Amygdala (tissue), 56 donors: ENCODE measurements around the gene EFEMP1.

Experiments
- DNase-seq, 56 donors: peaks; one replicate each; lab custom pipeline; 2025; lab: John Stamatoyannopoulos, UW

EFEMP1 gene

DNA sequence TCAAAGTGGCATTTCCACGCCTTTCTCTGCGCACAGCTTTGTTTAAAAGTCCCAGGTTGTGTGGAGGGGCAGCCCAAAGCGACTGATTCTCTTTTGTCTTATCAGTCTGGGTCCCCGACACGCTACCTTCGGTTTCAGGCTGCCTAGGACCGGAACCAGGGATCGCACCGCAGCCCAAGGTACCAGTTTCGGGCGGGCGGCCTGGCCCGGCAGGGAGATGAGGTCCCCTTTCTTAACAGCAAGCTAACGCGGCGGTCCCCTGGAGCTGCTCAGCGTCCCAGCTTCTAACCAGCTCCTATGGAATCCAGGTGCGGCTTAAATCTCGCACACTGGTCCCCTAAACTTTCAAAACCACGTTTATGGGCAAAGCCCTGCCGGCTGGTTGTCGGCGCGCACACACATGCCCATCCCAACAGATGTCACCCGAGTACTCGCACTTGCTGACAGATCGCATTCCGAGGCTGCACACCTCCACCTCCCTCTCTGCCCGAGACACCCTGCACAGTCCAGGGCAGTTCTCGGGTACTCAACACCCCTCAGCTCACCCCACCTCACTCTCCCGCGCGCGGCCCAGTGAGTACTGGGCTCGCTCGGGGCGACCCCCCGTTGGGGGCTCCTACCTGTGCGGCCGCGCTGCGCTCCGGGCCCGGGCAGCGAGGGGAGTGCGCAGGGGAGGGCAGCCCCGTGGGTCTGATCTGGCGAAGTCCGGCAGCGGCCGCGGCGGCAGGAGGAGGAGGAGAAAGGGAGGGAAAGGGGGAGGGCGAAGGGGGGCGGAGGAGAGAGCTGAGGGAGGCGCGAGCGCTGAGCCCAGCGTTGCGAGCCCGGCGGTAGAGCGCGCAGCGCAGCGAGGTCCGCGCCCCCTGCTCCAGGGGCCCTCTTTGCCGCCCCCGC lies at the start of gene EFEMP1:
TSS of gene EFEMP1 (minus strand) at position 692 of the 891 bp plus-strand sequence. CDS start 1,342 bp downstream, outside the sequence.
- DNase-seq: peak in 37 of 56 donors; percentile 2 to 57 (median 28)

- DNase-seq: no peak
Observed at GRCh38 chr2:55970500-55970899, 46.9 kb upstream of the EFEMP1 start.

DNA sequence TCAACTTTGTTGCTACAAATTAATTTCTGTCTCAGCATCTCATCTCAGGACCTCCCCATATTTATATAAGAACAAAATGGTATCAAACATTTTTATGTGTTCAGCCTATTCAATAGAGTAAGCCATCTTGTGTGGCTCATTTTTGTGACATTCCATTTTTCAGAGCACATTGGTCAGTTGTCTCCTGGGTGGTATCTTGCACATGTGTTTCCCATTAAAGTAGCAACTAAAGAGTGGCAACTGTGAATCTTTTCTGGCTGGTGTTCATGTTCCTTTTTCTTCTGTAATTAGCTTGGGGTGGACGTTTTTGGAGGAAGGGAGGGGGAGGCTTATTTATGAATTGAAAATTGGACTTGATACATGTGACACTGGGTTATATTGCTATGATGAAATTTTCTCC lies 45.4 kb upstream of the EFEMP1 start:
- no peak for DNase-seq

- peak in 28 of 56 donors; percentile 1 to 62 (median 18) for DNase-seq
Observed at GRCh38 chr2:55966401-55967118, 43.0 kb upstream of the EFEMP1 start.

DNA sequence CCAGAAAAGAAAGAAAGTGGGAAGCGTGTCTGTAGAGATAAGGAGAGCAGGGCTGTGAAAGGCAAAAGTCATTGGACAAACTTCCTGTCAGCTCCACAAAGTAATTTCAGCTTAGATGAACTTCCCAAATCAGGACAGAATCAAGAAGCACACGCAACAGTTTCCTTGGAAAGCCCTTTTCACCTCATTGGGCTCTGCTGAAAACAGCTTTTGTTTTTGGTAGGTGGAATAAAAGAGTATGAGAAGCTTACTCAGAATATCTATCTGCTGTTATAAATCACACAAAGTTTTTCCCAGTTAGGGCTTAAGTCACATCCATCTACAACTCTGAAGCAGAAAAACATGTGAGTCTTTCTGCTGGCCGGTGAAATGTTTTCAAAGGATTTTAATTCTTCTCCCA lies 42.4 kb upstream of the EFEMP1 start:
- no peak for DNase-seq

DNA sequence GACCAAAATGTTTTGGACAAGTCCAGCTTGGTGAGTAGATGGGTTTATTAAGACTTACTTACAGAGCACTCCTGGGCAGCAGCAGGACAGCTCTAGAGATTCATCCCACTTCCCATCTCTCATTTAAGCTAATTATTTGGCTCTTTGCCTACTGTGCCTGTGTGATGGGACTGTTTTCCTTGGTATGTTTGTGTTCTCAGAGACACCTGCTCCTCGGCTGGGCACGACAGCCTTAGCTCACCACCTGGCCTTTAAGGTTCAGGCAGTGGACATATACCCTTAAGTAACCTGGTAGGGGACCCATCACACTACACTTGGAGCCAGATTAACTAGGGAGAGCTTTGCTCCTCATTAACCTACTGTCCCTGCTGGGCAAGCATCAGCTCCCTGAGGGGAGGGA lies 41.7 kb upstream of the EFEMP1 start:
- no peak for DNase-seq

GRCh38 chr2:55962915-55963314 lies 39.3 kb upstream of the EFEMP1 start:
- no peak for DNase-seq

- DNase-seq: peak in 6 of 56 donors; percentile 0 to 37 (median 8)
Observed at GRCh38 chr2:55961318-55961911, 37.8 kb upstream of the EFEMP1 start.

GRCh38 chr2:55958756-55959155 lies 35.2 kb upstream of the EFEMP1 start:
- no peak for DNase-seq

DNA sequence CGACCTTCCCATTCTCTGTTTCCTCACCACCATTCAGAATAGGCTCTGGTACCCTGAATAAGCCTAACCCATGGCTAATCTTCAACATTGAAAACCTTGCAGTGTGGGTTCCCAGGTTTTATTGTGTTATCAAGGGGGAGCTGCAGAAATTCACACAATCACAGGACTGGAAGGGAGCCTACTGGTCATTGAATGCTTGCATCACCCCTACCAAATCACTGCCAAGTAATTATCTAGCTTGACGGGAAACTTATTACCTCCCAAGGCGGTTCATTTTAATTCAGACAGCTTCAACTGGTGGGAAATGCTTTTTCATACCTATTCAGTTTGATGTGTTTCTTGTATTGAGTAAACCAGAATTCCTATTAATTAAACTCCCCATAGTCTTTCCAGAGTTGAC lies 33.6 kb upstream of the EFEMP1 start:
- no peak for DNase-seq

DNA sequence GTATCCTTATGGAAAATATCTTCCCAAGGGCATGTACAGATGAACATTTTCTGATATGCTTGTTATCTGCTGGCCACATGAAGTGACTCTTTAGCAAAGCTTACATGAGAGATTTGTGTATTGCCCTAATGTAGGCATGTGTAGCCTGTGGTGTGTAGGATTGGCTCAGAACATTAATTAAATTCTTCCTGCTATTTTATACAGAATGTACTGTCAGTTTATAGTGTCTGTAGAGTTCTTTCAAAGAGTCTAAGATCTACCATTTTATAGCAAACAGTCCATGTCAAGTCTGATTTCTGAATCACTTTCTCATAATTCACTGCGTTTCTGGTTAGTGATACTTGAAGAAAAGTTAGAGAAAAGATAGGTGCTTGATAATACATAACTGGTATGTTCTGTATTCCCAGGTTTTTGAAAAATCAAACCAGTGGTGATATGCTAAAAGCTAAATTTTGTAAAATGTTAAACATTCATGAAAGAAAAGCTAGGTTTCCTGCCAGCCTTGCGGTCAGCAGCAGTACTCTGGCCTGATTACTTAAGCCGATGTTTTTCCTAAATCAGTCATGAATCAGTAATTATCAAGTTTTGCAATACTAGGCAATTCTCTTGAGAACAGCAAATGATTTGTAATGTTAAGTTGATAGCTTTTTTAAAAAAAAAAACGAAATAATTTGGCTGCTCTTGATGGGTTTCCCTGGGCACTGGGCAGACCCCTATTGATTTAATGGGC lies 30.9 kb upstream of the EFEMP1 start:
- no peak for DNase-seq

- DNase-seq: no peak
Observed at GRCh38 chr2:55952415-55952814, 28.8 kb upstream of the EFEMP1 start.

DNA sequence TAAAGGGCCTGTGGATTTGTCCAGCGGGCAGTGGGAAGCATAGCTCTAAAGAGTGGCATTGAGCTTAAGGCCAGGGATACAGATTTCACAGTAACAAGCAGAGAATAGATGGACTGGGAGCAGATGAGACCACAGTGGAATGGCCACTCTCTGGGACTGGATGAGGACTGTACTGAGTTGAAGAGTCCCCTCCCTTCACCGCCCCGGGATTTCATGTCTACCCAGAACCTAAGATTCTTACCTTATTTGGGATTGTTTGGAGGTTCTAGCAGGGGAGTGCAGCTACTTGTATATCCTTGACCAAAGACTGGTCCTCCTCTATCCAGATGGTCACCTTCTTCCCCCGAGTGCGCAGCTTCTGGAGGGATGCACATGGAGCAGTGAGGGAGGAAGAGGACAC lies 28.0 kb upstream of the EFEMP1 start:
- no peak for DNase-seq

DNA sequence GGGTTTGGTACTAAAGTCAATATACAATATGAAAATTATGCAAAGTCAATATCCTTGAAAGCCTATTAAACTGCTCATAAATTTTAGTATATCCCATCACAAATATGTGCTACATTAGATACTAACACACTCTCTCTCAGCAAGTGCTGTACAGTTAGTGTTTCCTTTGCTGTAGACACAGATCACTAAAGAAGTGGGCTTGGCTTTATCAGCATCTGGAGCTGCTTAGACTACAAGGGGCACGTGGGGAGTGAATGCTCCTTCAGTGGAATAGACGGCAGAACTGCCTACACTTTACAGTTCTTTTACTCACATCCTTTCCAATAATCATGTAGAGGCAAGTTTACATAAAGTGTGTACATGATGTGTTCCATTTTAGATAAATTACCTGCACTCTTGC lies 26.0 kb upstream of the EFEMP1 start:
- DNase-seq: no peak

DNA sequence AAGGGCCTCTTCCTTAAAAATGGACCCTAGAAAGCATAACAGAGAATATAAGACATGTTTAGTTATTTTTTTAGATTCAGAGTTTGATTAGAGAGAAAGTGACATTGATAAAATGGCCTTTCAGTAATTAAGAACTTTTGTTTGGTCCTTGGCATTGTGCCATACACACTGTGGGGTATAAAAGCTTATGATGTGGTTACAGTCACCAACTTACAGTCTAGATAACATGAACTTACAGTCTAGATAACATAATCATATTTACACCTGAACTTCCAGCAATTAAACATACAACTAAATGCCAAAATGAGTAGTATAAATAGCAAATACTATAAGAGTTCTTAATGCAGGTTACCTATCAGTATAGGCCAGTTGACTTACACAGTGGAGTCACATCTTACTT lies 25.6 kb upstream of the EFEMP1 start:
- no peak for DNase-seq

- DNase-seq: no peak
Observed at GRCh38 chr2:55948176-55948923, 24.8 kb upstream of the EFEMP1 start.

- DNase-seq: no peak
Observed at GRCh38 chr2:55947752-55948151, 24.2 kb upstream of the EFEMP1 start.

GRCh38 chr2:55946793-55947192 lies 23.2 kb upstream of the EFEMP1 start:
- no peak for DNase-seq

- no peak for DNase-seq
Observed at GRCh38 chr2:55943466-55943865, 19.9 kb upstream of the EFEMP1 start.

GRCh38 chr2:55936351-55936750 lies 12.8 kb upstream of the EFEMP1 start:
- DNase-seq: no peak
